Osteoblast (primary cell): ENCODE data around the gene AKAP5. TPM values are rescaled to one million over a fixed set of nuclear protein-coding genes. Genes with fewer than 3 reads are reported as not detected.

Source experiments
- DNase-seq: peaks from one replicate; pipeline ENCODE4 v3.0.0; 2011; ENCODE audit warnings: low spot score, mixed read lengths; ENCODE audit not compliant: insufficient read length; ENCODE audit errors: missing footprints
- H2AFZ ChIP-seq: 2 replicates; pipeline ENCODE4 v1.6.0; 2011; ENCODE audit warnings: mild to moderate bottlenecking, low read length
- H3K27ac ChIP-seq: 2 replicates; pipeline ENCODE4 v1.5.1; 2011; ENCODE audit warnings: mild to moderate bottlenecking, low read depth, low read length, moderate library complexity
- H3K27me3 ChIP-seq: 2 replicates; pipeline ENCODE4 v1.6.0; 2012; ENCODE audit warnings: mild to moderate bottlenecking, control low read depth, inconsistent platforms, low read length, moderate library complexity; ENCODE audit not compliant: insufficient read depth
- H3K36me3 ChIP-seq: 2 replicates; pipeline ENCODE4 v1.5.1; 2011; ENCODE audit warnings: mild to moderate bottlenecking, low read length, control low read depth, moderate library complexity; ENCODE audit not compliant: insufficient read depth
- H3K4me1 ChIP-seq: 2 replicates; pipeline ENCODE4 v1.5.1; 2011; ENCODE audit warnings: mild to moderate bottlenecking, low read length, control low read depth, moderate library complexity; ENCODE audit not compliant: insufficient read depth
- H3K4me2 ChIP-seq: 2 replicates; pipeline ENCODE4 v1.6.0; 2011; ENCODE audit warnings: mild to moderate bottlenecking, low read length; ENCODE audit not compliant: insufficient read depth
- H3K4me3 ChIP-seq: fragments of 200-600 bp; sonication (generic); 3 replicates; pipeline ENCODE4 v1.5.1; 2012; ENCODE audit warnings: mild to moderate bottlenecking, low read length, inconsistent platforms; ENCODE audit not compliant: insufficient read depth
- H3K79me2 ChIP-seq: 2 replicates; pipeline ENCODE4 v1.6.0; 2012; ENCODE audit warnings: mild to moderate bottlenecking, low read length, control low read depth, inconsistent platforms; ENCODE audit not compliant: insufficient read depth
- H3K9me3 ChIP-seq: 2 replicates; pipeline ENCODE4 v1.5.1; 2011; ENCODE audit warnings: low read depth, low read length, control low read depth
- H4K20me1 ChIP-seq: 2 replicates; pipeline ENCODE4 v1.6.0; 2012; ENCODE audit warnings: mild to moderate bottlenecking, low read length, control low read depth; ENCODE audit not compliant: insufficient read depth
- total RNA-seq: library from RNA; depleted of rRNA; stranded (reverse); fragments of >200 nt; gene quantifications from 2 replicates; pipeline ENCODE4 v1.2.3, GENCODE V29; 2012
- TF ChIP-seq, protein P1 (sequence below): IDR thresholded peaks from 2 replicates; pipeline ENCODE4 v1.5.1; 2011; ENCODE audit warnings: mild to moderate bottlenecking, low read depth, low read length, moderate library complexity; ENCODE audit errors: extremely low read depth

AKAP5 gene, protein sequence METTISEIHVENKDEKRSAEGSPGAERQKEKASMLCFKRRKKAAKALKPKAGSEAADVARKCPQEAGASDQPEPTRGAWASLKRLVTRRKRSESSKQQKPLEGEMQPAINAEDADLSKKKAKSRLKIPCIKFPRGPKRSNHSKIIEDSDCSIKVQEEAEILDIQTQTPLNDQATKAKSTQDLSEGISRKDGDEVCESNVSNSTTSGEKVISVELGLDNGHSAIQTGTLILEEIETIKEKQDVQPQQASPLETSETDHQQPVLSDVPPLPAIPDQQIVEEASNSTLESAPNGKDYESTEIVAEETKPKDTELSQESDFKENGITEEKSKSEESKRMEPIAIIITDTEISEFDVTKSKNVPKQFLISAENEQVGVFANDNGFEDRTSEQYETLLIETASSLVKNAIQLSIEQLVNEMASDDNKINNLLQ
- 0.59 and 1.1 TPM in 2 replicates for total RNA-seq

DNA sequence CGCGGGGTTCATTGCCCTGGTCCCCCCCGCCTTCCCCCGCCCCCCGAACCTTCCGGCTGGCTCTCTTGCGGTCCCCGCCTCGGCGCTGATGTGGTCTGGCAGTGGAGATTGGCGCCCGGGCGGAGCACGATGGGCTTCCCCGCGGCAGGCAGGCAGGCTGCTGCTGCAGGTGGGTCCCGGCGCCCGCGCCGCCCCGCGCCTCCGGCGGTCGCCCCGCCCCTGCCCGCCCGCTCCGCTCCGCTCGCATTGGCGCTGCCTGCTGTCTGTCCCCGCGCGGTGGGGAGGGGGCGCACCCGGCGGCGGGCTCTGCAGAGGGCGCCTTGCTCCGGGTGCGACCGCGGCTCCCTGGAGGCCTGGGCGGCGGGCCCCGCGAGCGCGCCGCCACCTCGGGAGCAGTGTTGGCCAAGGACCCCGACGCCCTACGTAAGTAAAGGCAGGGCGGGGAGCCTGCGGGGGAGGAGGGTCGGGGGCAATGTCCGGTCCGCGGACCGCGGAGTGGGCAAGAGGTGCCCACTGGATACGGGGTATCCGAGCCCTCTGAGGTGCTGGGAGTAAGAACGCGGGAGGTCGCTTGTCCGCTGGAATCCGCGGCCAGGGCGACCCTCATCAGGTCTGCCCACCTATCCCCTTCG, at the start of gene AKAP5:
TSS of gene AKAP5 (plus strand) at position 309 of the 632 bp plus-strand sequence. CDS start 2,896 bp downstream, outside the sequence.
- peaks cover 10% of the 10 kb centered on the region for H3K4me1 ChIP-seq
- TF ChIP-seq, protein P1, sequence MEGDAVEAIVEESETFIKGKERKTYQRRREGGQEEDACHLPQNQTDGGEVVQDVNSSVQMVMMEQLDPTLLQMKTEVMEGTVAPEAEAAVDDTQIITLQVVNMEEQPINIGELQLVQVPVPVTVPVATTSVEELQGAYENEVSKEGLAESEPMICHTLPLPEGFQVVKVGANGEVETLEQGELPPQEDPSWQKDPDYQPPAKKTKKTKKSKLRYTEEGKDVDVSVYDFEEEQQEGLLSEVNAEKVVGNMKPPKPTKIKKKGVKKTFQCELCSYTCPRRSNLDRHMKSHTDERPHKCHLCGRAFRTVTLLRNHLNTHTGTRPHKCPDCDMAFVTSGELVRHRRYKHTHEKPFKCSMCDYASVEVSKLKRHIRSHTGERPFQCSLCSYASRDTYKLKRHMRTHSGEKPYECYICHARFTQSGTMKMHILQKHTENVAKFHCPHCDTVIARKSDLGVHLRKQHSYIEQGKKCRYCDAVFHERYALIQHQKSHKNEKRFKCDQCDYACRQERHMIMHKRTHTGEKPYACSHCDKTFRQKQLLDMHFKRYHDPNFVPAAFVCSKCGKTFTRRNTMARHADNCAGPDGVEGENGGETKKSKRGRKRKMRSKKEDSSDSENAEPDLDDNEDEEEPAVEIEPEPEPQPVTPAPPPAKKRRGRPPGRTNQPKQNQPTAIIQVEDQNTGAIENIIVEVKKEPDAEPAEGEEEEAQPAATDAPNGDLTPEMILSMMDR, result no peak
- H3K27me3 ChIP-seq, result no peaks in the 10 kb centered on the region
- no peaks in the 10 kb centered on the region for H3K79me2 ChIP-seq
- H3K27ac ChIP-seq, result no peak within 1 kb of the TSS
- H3K4me2 ChIP-seq, result peak within 1 kb of the TSS; percentile 97
- no peaks in the 10 kb centered on the region for H3K9me3 ChIP-seq
- H3K4me3 ChIP-seq, result peak within 1 kb of the TSS; percentile 82
- no peaks in the 10 kb centered on the region for H4K20me1 ChIP-seq
- peak; percentile 90 for DNase-seq
- H2AFZ ChIP-seq, result peak within 1 kb of the TSS; percentile 82
- no peaks in the 10 kb centered on the region for H3K36me3 ChIP-seq

DNA sequence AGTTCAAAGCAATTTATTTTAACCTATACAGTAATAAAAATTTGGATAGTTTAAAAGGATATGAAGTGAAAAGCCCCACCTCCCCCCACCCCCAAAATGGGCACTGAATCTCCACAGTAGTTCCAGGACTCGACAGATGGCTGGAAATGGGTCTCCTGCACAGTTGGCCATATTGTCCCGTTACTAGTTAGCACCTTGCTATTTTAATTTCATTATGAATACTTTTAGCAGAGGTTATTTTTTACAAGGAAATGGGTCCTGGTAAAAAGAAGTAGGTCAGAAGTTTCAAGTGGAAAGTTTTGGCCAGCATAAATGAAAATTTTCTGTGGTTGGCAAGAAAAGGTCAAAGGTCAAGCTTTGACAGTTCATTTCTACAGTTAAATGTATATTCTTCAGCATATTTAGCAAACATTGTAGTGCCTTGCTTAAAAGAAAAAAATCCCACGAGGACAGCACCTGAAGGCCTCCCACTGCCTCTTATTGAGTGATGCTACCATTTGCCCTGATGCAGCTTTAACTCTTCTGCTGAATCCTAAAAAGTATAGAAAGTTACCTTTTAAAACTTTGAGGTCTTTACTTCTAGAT, 48.9 kb upstream of the AKAP5 start:
- Histone ChIP-seq H3K79me2 (no peaks in the 10 kb centered on the region), H4K20me1 (no peaks in the 10 kb centered on the region), H3K4me1 (peaks cover 27% of the 10 kb centered on the region), H3K27ac (no peak overlapping the region), H3K4me2 (peak overlapping the region; percentile 23), H3K27me3 (no peaks in the 10 kb centered on the region), H2AFZ (no peak overlapping the region), H3K4me3 (no peak overlapping the region), H3K36me3 (peaks cover 39% of the 10 kb centered on the region), H3K9me3 (no peaks in the 10 kb centered on the region)
- TF ChIP-seq, protein P1, result no peak
- no peak for DNase-seq

DNA sequence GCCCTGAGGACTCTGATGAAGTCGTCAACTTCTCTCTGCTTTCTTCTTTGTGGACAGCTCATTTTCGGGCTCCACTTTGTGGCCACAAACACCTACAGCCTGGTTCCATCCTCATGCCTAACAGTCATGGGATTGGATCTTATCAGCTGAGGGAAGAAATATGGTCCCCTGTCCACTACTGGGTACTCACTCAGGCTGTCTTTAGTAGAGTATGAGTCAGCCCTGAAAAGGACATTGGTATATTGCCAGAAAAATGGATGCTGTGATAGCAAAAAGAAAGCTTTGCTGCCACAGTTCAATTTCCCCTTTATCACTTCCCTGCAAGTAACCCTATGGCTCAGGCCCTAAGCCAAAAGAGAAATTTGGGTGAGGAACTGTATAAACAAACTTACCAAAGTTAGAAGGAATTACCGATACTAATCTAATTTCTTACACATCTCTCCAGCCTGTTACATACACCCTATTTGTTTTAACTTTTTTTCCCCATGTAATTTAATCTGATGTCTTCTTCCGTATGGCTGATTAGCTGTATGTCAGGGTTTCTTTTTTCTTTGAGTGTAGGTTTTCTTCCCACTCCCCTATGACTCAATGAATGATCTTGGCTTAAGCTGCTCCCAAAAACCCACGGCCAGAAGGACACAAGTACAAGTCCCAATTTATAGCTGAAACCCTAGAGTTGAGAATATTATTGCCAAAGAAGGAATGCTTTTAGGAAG, 48.1 kb upstream of the AKAP5 start:
- Histone ChIP-seq H3K4me1 (peaks cover 27% of the 10 kb centered on the region), H2AFZ (peak overlapping the region; percentile 2), H3K4me2 (peak overlapping the region; percentile 23), H3K27me3 (no peaks in the 10 kb centered on the region), H3K79me2 (no peaks in the 10 kb centered on the region), H3K4me3 (no peak overlapping the region), H3K9me3 (no peaks in the 10 kb centered on the region), H3K27ac (no peak overlapping the region), H4K20me1 (no peaks in the 10 kb centered on the region), H3K36me3 (peaks cover 39% of the 10 kb centered on the region)
- peak; percentile 88 for DNase-seq
- TF ChIP-seq, protein P1, result no peak
